ENCODE data around the gene MOG. TPM values are rescaled to one million over a fixed set of nuclear protein-coding genes. Genes with fewer than 3 reads are reported as not detected.

Gene MOG
- total RNA-seq = not detected
- long read RNA-seq = 0 reads

GRCh38 chr6:29656798-29657197 lies at the start of gene MOG:
Gene MOG (plus strand): TSS chr6:29657092. CDS start chr6:29657210, 118 bp downstream.
- no peak for DNase-seq (ENCODE audit: low spot score)

- DNase-seq (ENCODE audit: low spot score) = no peak
These were observed 48.8 kb upstream of the MOG start for GRCh38 chr6:29608131-29608530.

GRCh38 chr6:29610540-29610939 lies 46.4 kb upstream of the MOG start:
- no peak for DNase-seq (ENCODE audit: low spot score)

- DNase-seq (ENCODE audit: low spot score) = no peak
These were observed 45.5 kb upstream of the MOG start for GRCh38 chr6:29611426-29611825.

- no peak for DNase-seq (ENCODE audit: low spot score)
These were observed 38.9 kb upstream of the MOG start for GRCh38 chr6:29617782-29618554.

- DNase-seq (ENCODE audit: low spot score) = no peak
These were observed 37.2 kb upstream of the MOG start for GRCh38 chr6:29619578-29620160.

- DNase-seq (ENCODE audit: low spot score) = no peak
These were observed 36.3 kb upstream of the MOG start for GRCh38 chr6:29620630-29621029.

GRCh38 chr6:29624520-29624961 lies 32.4 kb upstream of the MOG start:
- DNase-seq (ENCODE audit: low spot score) = no peak

- no peak for DNase-seq (ENCODE audit: low spot score)
These were observed 31.5 kb upstream of the MOG start for GRCh38 chr6:29625337-29625930.

- peak; percentile 78 for DNase-seq (ENCODE audit: low spot score)
These were observed 29.7 kb upstream of the MOG start for GRCh38 chr6:29626948-29627754.

- DNase-seq (ENCODE audit: low spot score) = peak; percentile 90
These were observed 29.0 kb upstream of the MOG start for GRCh38 chr6:29627755-29628418.

GRCh38 chr6:29628419-29629281 lies 28.2 kb upstream of the MOG start:
- peak; percentile 90 for DNase-seq (ENCODE audit: low spot score)

GRCh38 chr6:29629571-29629970 lies 27.3 kb upstream of the MOG start:
- no peak for DNase-seq (ENCODE audit: low spot score)

GRCh38 chr6:29630315-29630714 lies 26.6 kb upstream of the MOG start:
- DNase-seq (ENCODE audit: low spot score) = no peak

- no peak for DNase-seq (ENCODE audit: low spot score)
These were observed 25.6 kb upstream of the MOG start for GRCh38 chr6:29631209-29631810.

- DNase-seq (ENCODE audit: low spot score) = peak; percentile 90
These were observed 24.8 kb upstream of the MOG start for GRCh38 chr6:29631860-29632731.

GRCh38 chr6:29632789-29633533 lies 23.9 kb upstream of the MOG start, which contains the start of gene GABBR1:
Gene GABBR1 (minus strand): TSS chr6:29633183. CDS start chr6:29632385, 798 bp downstream.
- DNase-seq (ENCODE audit: low spot score) = peak; percentile 92

- DNase-seq (ENCODE audit: low spot score) = no peak
These were observed 23.4 kb upstream of the MOG start for GRCh38 chr6:29633534-29633905.

Measured in mesenteric fat pad (tissue), 1 donor.